Glutamatergic neuron (in vitro differentiated cells): ENCODE results near the gene TFF2. TPM values are rescaled to one million over a fixed set of nuclear protein-coding genes. Genes with fewer than 3 reads are reported as not detected.

Experiments used
- DNase-seq: peaks from one replicate; pipeline ENCODE4 v3.0.0; 2022
- H3K27ac Mint-ChIP-seq: one replicate; pipeline ENCODE4 v1.8.0; 2020; ENCODE audit warnings: mild to moderate bottlenecking, mixed read lengths, inconsistent platforms; ENCODE audit not compliant: unreplicated experiment
- H3K27me3 Mint-ChIP-seq: one replicate; pipeline ENCODE4 v1.8.0; 2020; ENCODE audit warnings: mild to moderate bottlenecking, moderate library complexity, mixed read lengths, inconsistent platforms; ENCODE audit not compliant: unreplicated experiment
- H3K36me3 Mint-ChIP-seq: one replicate; pipeline ENCODE4 v1.8.0; 2020; ENCODE audit warnings: mild to moderate bottlenecking, mixed read lengths, inconsistent platforms; ENCODE audit not compliant: unreplicated experiment
- H3K4me1 Mint-ChIP-seq: one replicate; pipeline ENCODE4 v1.8.0; 2020; ENCODE audit warnings: mild to moderate bottlenecking, low read depth, mixed read lengths, inconsistent platforms; ENCODE audit not compliant: unreplicated experiment
- H3K4me3 Mint-ChIP-seq: one replicate; pipeline ENCODE4 v1.8.0; 2020; ENCODE audit warnings: mild to moderate bottlenecking, mixed read lengths, inconsistent platforms; ENCODE audit not compliant: unreplicated experiment
- H3K9me3 Mint-ChIP-seq: one replicate; pipeline ENCODE4 v1.8.0; 2020; ENCODE audit warnings: mild to moderate bottlenecking, moderate library complexity, mixed read lengths, inconsistent platforms; ENCODE audit not compliant: unreplicated experiment
- CTCF ChIP-seq: fragments of 200-600 bp; sonication (generic); IDR thresholded peaks from one replicate; pipeline ENCODE4 v1.5.0; 2021; ENCODE audit not compliant: partially characterized antibody, unreplicated experiment
- total RNA-seq: library from RNA; stranded (reverse); fragmentation: NEBNext Ultra II Directional; extraction: Animal tissue kit (Norgen Biotek cat#: 25700); gene quantifications from one replicate; pipeline ENCODE4 v1.2.1, GENCODE V29; 2021; ENCODE audit not compliant: unreplicated experiment

The TFF2 gene
- total RNA-seq, 1 donor from 2014 or later = not detected

- peaks cover 7% of the 10 kb centered on the region for H3K9me3 Mint-ChIP-seq
- no peak overlapping the region for H3K4me3 Mint-ChIP-seq
- no peak for TF ChIP-seq CTCF
- H3K36me3 Mint-ChIP-seq = peaks cover 48% of the 10 kb centered on the region
- no peak for DNase-seq
- H3K4me1 Mint-ChIP-seq = peaks cover 3% of the 10 kb centered on the region
- H3K27ac Mint-ChIP-seq = no peak overlapping the region
- H3K27me3 Mint-ChIP-seq = peaks cover 6% of the 10 kb centered on the region
Observed at GRCh38 chr21:42353623-42354022, 2.8 kb upstream of the TFF2 start.

- TF ChIP-seq CTCF = no peak
- Mint-ChIP-seq H3K9me3 (peaks cover 7% of the 10 kb centered on the region), H3K36me3 (peaks cover 48% of the 10 kb centered on the region), H3K4me3 (no peak overlapping the region), H3K27me3 (peaks cover 6% of the 10 kb centered on the region), H3K27ac (no peak overlapping the region), H3K4me1 (peaks cover 3% of the 10 kb centered on the region)
- DNase-seq = no peak
Observed at GRCh38 chr21:42352441-42353095, 1.8 kb upstream of the TFF2 start.

- H3K4me3 Mint-ChIP-seq = no peak overlapping the region
- peaks cover 9% of the 10 kb centered on the region for H3K9me3 Mint-ChIP-seq
- H3K36me3 Mint-ChIP-seq = peaks cover 41% of the 10 kb centered on the region
- TF ChIP-seq CTCF = no peak
- H3K27ac Mint-ChIP-seq = no peak overlapping the region
- H3K27me3 Mint-ChIP-seq = peaks cover 6% of the 10 kb centered on the region
- no peak for DNase-seq
- H3K4me1 Mint-ChIP-seq = peaks cover 3% of the 10 kb centered on the region
Observed at GRCh38 chr21:42351626-42352440, 1.0 kb upstream of the TFF2 start.

- no peak overlapping the region for H3K27ac Mint-ChIP-seq
- peaks cover 3% of the 10 kb centered on the region for H3K27me3 Mint-ChIP-seq
- peaks cover 3% of the 10 kb centered on the region for H3K4me1 Mint-ChIP-seq
- no peak for DNase-seq
- TF ChIP-seq CTCF = no peak
- H3K36me3 Mint-ChIP-seq = peaks cover 31% of the 10 kb centered on the region
- H3K9me3 Mint-ChIP-seq = peaks cover 6% of the 10 kb centered on the region
- no peak overlapping the region for H3K4me3 Mint-ChIP-seq
Observed at GRCh38 chr21:42350318-42350910, 380 bp downstream of the TFF2 start.
